ENCODE measurements around the gene BBS2.

DNA sequence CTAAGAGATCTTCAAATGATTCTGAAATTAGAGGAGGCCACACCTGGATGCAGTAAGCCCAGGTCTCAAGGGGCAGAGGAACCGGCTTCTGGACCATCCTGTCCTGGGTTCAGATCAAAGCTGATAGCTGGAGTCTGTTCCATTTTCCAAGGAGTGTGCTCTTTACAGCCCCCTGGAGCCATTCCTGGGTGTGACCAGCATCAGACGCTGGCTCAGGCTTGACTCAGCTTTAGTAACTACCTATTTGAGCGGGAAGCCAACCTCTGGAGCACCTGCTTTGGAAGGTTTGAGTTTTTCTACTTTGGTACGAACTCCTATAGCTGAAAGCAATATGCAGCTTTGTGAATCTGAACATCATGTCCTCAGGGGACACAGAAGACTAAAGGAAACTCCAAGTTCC is 12.9 kb upstream of the BBS2 start:
- TF ChIP-seq, protein P1, sequence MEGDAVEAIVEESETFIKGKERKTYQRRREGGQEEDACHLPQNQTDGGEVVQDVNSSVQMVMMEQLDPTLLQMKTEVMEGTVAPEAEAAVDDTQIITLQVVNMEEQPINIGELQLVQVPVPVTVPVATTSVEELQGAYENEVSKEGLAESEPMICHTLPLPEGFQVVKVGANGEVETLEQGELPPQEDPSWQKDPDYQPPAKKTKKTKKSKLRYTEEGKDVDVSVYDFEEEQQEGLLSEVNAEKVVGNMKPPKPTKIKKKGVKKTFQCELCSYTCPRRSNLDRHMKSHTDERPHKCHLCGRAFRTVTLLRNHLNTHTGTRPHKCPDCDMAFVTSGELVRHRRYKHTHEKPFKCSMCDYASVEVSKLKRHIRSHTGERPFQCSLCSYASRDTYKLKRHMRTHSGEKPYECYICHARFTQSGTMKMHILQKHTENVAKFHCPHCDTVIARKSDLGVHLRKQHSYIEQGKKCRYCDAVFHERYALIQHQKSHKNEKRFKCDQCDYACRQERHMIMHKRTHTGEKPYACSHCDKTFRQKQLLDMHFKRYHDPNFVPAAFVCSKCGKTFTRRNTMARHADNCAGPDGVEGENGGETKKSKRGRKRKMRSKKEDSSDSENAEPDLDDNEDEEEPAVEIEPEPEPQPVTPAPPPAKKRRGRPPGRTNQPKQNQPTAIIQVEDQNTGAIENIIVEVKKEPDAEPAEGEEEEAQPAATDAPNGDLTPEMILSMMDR (IDR thresholded peaks at IDR 0.05) = peak; percentile 36
- no peak for TF ChIP-seq ZFX (IDR thresholded peaks at IDR 0.05; ENCODE audit: borderline replicate concordance)
